ENCODE measurements around the gene GNAI2. TPM values are rescaled to one million over a fixed set of nuclear protein-coding genes. Genes with fewer than 3 reads are reported as not detected.

GNAI2 gene
- total RNA-seq, 4 donors from 2014 or later: 149 to 297 (median 239) TPM

DNA sequence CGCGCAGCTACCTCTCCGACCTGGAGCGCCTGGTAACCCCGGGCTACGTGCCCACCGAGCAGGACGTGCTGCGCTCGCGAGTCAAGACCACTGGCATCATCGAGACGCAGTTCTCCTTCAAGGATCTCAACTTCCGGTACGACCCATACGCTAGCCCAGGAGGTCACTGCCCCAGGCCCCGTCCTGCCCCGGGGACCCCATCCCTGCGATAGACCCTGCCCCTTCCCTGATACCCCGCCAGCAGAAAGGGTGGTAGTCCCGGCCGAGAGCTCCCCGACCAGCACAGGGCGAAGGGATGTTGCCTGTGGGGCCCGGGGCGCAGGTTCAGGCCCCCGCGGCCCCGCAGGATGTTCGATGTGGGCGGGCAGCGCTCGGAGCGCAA lies 42.3 kb upstream of the GNAI2 start:
- WGBS: 22% methylated on average over 11 of the region's 34 CpGs
- intact Hi-C loops (cut with DNase I): loop anchor here (1.0 to 5.0 kb wide), 2 partner anchors 33 to 79 kb away; no protein-coding TSS in a partner anchor
- H3K27ac ChIP-seq (replicated peaks in 1 of 4): no peak overlapping the region
- peaks cover 18 to 31% (median 30%) of the 10 kb centered on the region in 4 donors for H3K4me1 ChIP-seq
- no peak for DNase-seq (ENCODE audit: extremely low spot score)
- H3K9me3 ChIP-seq: no peaks in the 10 kb centered on the region
- TF ChIP-seq EP300 (IDR thresholded peaks at IDR 0.05): no peak
- TF ChIP-seq POLR2A (IDR thresholded peaks at IDR 0.05; ENCODE audit: low read depth): no peak
- no peak for TF ChIP-seq POLR2AphosphoS5 (IDR thresholded peaks at IDR 0.05)
- TF ChIP-seq, protein P1, sequence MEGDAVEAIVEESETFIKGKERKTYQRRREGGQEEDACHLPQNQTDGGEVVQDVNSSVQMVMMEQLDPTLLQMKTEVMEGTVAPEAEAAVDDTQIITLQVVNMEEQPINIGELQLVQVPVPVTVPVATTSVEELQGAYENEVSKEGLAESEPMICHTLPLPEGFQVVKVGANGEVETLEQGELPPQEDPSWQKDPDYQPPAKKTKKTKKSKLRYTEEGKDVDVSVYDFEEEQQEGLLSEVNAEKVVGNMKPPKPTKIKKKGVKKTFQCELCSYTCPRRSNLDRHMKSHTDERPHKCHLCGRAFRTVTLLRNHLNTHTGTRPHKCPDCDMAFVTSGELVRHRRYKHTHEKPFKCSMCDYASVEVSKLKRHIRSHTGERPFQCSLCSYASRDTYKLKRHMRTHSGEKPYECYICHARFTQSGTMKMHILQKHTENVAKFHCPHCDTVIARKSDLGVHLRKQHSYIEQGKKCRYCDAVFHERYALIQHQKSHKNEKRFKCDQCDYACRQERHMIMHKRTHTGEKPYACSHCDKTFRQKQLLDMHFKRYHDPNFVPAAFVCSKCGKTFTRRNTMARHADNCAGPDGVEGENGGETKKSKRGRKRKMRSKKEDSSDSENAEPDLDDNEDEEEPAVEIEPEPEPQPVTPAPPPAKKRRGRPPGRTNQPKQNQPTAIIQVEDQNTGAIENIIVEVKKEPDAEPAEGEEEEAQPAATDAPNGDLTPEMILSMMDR (IDR thresholded peaks at IDR 0.05): no peak
- peaks cover 6 to 60% (median 27%) of the 10 kb centered on the region in 4 donors for H3K27me3 ChIP-seq
- H3K36me3 ChIP-seq: peaks cover 0 to under 1% (median 0%) of the 10 kb centered on the region in 4 donors
- H3K4me3 ChIP-seq: no peak overlapping the region

DNA sequence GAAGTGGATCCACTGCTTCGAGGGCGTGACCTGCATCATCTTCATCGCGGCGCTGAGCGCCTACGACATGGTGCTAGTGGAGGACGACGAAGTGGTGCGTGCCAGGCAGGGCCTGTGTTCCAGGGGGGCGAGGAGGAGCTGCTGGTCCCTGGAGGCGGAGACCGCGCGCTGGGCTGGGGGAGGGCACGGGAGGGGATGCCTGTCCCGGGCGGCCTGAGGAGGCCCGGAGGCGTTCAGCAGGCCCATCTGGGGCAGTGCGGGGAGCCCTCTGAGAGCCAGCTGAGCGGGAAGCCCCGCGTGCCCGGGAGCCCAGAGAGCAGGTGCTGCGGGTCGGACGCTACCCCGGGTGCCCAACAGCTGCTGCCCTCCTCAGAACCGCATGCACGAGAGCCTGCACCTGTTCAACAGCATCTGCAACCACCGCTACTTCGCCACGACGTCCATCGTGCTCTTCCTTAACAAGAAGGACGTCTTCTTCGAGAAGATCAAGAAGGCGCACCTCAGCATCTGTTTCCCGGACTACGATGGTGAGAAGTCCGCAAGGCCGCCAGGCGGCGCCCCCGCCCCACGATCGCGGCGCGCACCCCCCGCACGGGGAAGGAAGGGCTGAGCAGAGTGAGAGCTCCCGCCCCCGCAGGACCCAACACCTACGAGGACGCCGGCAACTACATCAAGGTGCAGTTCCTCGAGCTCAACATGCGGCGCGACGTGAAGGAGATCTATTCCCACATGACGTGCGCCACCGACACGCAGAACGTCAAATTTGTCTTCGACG lies 41.7 kb upstream of the GNAI2 start:
- Histone ChIP-seq H3K36me3 (no peaks in the 10 kb centered on the region), H3K4me3 (peak overlapping the region; percentile 10 to 34 (median 19)), H3K27me3 (peaks cover 6 to 64% (median 27%) of the 10 kb centered on the region in 4 donors), H3K4me1 (peaks cover 18 to 30% (median 26%) of the 10 kb centered on the region in 4 donors), H3K9me3 (no peaks in the 10 kb centered on the region), H3K27ac (replicated peaks in 1 of 4) (no peak overlapping the region)
- TF ChIP-seq, protein P1 (IDR thresholded peaks at IDR 0.05): peak; percentile 76 to 87 (median 84)
- TF ChIP-seq EP300 (IDR thresholded peaks at IDR 0.05): no peak
- peak in 1 of 2 donors; percentile 32 for TF ChIP-seq POLR2AphosphoS5 (IDR thresholded peaks at IDR 0.05)
- TF ChIP-seq POLR2A (IDR thresholded peaks at IDR 0.05; ENCODE audit: low read depth): no peak
- DNase-seq (ENCODE audit: extremely low spot score): peak; percentile 93
- WGBS: 15% methylated on average over 36 of the region's 70 CpGs
- intact Hi-C loops (cut with DNase I): loop anchor here (1.0 to 5.0 kb wide), 2 partner anchors 32 to 78 kb away; no protein-coding TSS in a partner anchor

DNA sequence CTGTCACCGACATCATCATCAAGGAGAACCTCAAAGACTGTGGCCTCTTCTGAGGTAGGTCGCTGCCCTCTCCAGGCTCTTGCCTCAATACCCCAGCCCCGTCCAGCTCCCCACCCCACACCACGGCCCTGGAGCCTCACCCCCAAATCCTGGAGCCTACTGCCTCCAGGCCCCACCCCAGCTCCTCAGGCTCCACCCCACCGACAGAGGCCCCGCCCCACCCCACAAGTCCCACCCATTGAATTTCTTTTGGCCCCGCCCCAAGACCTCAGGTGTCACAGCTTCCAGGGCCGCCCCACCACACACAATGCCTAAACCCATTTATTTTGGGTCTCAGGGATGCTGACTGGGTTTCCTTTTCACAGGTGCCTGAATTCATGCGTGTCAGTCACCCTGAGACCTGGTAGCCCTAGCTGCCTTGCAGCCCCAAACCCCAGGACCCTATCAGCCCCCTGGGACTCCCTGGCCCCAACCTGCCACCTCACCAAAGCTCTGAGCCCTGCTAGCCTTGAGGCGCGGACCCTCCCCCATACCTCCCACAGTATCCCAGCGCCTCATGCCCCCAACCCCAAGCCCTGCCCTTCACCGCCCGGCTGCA lies 41.0 kb upstream of the GNAI2 start:
- Histone ChIP-seq H3K27me3 (peaks cover 6 to 70% (median 27%) of the 10 kb centered on the region in 4 donors), H3K9me3 (no peaks in the 10 kb centered on the region), H3K36me3 (no peaks in the 10 kb centered on the region), H3K4me3 (peak overlapping the region; percentile 10 to 34 (median 19)), H3K4me1 (peaks cover 18 to 30% (median 26%) of the 10 kb centered on the region in 4 donors), H3K27ac (replicated peaks in 1 of 4) (no peak overlapping the region)
- TF ChIP-seq EP300 (IDR thresholded peaks at IDR 0.05): no peak
- no peak for TF ChIP-seq POLR2AphosphoS5 (IDR thresholded peaks at IDR 0.05)
- TF ChIP-seq POLR2A (IDR thresholded peaks at IDR 0.05; ENCODE audit: low read depth): no peak
- TF ChIP-seq, protein P1 (IDR thresholded peaks at IDR 0.05): no peak
- 48% methylated on average over 11 of the region's 14 CpGs for WGBS
- intact Hi-C loops (cut with DNase I): loop anchor here (1.0 to 5.0 kb wide), 2 partner anchors 31 to 77 kb away; no protein-coding TSS in a partner anchor
- no peak for DNase-seq (ENCODE audit: extremely low spot score)

DNA sequence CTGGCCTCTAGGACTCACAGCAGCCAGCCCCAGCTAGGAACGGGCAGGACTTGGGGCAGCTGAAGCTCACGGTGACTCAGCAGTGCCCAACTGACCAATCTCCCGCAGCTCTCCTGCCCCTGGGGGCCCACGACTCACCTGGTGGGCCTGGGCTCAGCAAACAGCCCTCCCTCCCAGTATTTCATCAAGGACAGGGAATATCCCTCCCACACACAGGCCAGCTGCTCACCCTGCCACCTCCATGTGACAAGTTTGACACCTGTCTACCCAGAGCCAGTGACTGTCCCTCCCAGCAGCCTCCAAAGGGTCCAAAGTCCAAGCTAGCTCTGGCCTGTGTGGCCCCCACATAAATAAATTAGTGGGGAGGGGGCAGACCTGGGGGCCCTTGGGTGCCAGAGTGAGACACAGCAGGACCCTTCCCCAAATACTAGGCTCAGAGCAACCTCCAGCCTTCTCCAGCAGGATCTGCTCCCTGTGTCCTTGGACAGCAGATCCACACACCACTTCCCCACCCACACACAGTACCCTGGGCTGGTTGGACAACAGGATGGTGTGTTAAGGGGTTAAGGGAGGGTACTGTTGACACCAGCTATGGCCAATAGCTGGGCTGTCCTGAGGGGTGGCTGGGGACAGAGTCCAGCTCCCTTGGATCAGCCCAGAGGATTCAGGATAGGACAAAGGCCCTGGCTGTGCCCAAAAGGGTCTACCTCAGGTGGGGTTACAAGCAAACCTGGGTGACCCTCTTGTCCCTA lies 40.3 kb upstream of the GNAI2 start:
- Histone ChIP-seq H3K4me1 (peaks cover 18 to 30% (median 26%) of the 10 kb centered on the region in 4 donors), H3K36me3 (no peaks in the 10 kb centered on the region), H3K27ac (replicated peaks in 1 of 4) (no peak overlapping the region), H3K4me3 (no peak overlapping the region), H3K9me3 (no peaks in the 10 kb centered on the region), H3K27me3 (peaks cover 6 to 74% (median 27%) of the 10 kb centered on the region in 4 donors)
- DNase-seq (ENCODE audit: extremely low spot score): no peak
- WGBS: 100% methylated on average over 1 of the region's 4 CpGs
- TF ChIP-seq POLR2AphosphoS5 (IDR thresholded peaks at IDR 0.05) (no peak), EP300 (IDR thresholded peaks at IDR 0.05) (no peak), POLR2A (IDR thresholded peaks at IDR 0.05; ENCODE audit: low read depth) (no peak)
- TF ChIP-seq, protein P1 (IDR thresholded peaks at IDR 0.05): no peak
- intact Hi-C loops (cut with DNase I): no loop called here
